HG03571 (cell line): ENCODE data around the gene SEC14L2.
"Not testable (repeated sequence)": the region's sequence is repeated elsewhere in the genome, so short reads cannot be mapped to it uniquely, and the experiment has no call there.

ENCODE experiments used
- ATAC-seq: cut with Tn5 transposase; IDR thresholded peaks from one replicate; pipeline ENCODE4 v1.9.1; 2021; ENCODE audit not compliant: unreplicated experiment

The SEC14L2 gene

DNA sequence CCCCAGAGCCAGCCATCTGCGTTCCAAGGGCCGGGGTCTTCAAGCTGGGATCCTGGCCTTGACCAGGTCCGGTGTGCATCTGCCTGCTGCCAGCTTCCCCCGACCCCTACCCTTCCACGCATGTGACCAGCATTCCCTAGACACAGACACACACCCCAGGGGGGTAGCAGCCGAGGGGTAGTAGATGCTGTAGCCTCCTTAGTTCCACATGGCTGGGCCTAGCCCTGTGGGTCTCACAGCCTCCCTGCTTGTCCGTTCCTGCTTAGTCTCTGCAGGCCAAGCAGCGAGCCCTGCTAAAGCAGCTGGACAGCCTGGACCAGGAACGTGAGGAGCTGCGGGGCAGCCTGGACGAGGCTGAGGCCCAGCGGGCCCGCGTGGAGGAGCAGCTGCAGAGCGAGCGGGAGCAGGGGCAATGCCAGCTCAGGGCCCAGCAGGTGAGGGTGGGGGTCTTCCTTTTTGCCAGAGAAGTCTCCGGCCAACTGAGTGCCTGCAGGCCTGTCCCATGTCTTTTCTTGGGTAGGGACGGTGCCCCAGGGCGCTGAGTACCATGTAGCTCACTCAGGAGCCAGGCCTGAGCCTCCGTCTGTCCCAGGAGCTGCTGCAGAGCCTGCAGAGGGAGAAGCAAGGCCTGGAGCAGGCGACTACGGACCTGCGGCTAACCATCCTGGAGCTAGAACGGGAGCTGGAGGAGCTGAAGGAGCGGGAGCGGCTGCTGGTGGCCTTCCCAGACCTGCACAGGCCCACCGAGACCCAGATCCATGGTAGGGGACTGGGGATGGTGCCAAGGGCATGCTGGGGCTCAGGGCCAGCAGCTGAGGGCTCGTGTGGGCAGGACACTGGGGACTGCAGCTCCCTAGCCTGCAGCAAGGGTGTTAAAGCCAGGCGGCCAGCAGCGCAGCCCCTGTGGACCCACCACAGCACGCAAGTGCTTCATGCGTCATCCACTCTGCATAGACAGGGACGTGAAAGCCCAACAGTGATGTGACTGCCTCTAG is 23.2 kb upstream of the SEC14L2 start:
- ATAC-seq = no peak

- no peak for ATAC-seq
Observed at GRCh38 chr22:30375312-30375849, 21.4 kb upstream of the SEC14L2 start.

- no peak for ATAC-seq
Observed at GRCh38 chr22:30380011-30380410, 16.8 kb upstream of the SEC14L2 start.

GRCh38 chr22:30381264-30381663 is 15.6 kb upstream of the SEC14L2 start:
- ATAC-seq = no peak

DNA sequence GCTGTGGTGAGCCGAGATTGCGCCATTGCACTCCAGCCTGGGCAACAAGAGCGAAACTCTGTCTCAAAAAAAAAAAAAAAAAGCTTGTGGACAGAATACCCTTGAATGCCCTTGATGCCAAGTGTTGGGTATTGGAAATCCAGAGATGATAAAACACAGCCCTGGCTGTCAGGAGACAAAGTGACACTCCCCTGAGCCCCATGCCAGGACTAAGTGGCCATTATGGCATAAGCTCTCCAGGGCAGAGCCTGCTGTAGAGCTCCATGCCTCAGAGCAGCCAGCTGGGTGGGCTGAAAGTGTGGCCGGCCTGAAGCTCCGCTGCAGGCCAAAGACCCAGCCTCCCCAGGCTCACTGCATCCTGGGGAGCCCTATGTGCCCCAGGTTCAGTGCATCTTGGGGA is 14.5 kb upstream of the SEC14L2 start:
- ATAC-seq = no peak

- no peak for ATAC-seq
Observed at GRCh38 chr22:30383061-30383460, 13.8 kb upstream of the SEC14L2 start.

DNA sequence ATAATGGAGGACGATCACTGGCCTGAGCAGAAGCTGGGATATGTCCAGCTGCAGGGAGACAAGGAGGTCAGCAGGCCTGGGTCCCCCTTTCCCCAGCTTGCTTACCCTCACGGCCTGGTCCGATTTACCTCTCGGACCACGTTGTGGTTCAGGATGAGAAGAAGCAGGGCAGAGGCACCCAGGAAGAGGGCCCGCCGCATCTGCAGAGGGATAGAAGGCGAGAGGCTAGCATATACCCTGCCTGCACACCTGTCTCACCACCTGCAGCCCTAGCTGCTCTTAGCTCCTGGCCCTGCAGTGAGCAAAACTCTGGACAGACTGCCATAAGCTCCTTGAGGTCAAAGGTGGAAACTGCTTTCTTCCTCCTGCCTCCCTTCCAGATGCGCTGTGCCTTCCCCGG is 10.9 kb upstream of the SEC14L2 start:
- no peak for ATAC-seq

DNA sequence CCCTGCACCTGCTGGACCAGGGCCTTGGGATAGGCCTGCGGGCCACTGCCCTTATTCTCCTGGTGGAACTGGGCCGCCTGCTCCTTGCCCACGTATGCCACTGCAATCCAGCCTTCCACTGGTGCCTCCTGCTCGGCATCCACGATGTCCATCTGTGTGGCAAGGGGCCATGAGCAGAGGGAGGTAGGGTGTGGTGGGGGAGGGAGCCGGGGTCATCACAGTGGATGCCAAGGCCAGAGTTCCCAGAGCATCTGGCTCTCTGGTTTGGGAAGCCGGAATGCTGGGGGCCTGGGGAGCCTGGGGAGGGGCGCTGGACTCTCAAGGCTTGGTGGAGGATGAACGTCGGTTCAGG is 10.2 kb upstream of the SEC14L2 start:
- no peak for ATAC-seq

DNA sequence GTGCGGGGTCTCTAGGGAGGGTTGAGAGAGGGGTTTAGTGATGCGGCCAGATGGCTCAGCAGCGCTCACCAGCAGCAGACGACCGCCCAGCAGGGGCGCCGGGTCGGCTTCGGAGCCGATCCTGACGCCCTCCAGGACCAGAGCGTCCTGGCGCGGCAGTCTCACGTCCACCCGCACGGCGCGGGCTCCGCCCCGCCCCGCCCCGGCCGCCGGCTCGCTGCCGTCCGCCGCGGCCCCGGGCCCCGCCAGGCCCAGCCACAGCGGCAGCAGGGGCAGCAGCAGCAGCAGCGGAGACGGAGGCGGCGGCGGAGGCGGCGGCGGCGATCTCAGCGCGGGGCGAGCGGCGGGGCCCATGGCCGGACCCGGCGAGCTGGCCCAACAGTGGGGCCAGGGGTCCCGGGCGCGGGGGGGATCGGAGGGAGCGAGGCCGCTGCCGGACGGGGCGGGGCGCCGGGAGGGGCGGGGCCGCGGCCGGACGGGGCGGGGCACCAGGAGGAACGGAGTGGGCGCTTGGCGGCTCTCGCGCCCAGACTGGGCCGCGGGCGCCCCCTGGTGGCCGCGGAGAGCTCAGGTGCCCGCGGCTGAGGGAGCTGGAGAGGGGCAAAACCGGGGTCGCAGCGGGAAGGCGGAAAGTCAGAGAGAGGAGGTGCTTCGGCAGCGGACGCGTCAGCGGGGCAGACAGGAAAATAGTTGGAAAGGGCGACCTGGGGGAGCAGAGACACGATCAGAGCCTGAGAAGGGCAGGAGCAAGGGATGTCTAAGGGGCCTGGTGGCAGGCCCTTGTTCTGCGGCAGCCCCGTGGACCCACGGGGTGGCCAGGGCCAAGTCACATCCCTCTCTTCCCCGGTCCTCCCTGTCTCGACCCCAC is 9.6 kb upstream of the SEC14L2 start, which contains the start of gene RNF215:
TSS of gene RNF215 (minus strand) at position 452 of the 868 bp plus-strand sequence. CDS start at position 354, 98 bp downstream.
- peak; percentile 66 for ATAC-seq

- ATAC-seq = no peak
Observed at GRCh38 chr22:30390974-30391691, 5.7 kb upstream of the SEC14L2 start.

DNA sequence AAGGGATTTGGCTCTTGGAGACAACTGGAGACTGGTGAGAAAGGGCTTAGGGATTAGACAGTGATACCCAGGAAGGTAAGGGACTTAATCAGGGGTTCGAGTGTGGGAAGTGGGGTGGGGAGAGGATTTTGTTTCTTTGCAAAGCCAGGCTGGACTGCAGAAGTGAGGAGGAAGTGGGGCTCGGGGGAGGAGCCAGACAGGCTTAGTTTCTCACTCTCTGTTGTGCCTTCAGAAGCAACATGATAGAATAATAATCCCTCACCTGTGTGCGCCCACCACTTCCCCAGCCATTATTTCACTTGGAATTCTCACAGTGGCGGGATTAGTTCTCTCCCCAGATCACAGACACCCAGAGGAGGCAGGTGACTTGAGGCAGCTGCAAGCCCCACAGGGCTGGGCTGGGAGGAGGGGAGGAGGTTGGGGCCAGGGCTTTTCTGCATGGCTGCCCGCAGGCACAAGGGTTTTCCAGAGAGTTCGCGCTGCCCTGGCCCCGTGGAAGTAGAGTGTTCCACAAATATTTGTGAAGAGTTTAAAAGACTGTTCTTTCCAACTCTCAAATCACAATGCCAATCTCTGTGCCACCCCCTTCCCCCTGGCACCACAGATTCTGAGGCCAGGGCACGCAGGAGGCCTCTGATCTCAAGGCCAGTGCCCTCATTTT is 4.0 kb upstream of the SEC14L2 start:
- no peak for ATAC-seq

DNA sequence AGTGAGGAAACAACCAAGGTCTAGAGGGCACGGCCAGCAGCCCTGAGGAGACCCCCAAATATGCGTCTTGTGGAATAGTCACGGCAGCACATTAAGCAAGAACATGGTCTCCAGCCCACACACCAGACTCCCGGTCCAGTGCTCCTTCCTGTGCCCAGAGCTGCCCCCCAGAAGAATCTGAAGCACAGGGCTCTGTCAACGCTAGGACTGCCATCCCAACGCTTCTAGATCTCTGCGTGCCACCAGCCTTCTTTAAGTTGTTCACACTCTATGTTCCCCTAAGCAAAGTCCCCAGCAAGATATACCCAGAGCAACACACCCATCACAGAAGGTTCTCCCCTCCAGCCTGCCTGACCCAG is 3.5 kb upstream of the SEC14L2 start:
- no peak for ATAC-seq

DNA sequence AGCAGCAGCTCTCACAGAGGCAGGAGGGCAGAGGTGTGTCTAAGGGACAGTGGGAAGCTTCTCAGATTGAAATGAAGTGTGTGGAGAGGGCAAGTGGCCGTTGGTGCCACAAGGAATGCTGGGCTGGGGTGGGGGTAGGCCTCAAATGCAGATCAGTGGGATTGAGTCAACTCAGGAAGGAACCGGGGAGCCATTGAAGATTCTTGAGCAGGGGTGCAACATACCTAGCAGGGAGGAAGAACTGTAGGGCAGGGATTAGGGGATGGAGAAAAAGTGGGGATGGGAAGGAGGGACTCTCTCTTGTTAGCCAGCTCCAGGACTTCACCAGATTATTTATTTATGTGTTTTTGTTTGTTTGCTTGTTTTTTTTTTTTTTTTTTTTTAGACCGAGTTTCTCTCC is 2.9 kb upstream of the SEC14L2 start:
- no peak for ATAC-seq

GRCh38 chr22:30397656-30398635 is 1.1 kb downstream of the SEC14L2 start:
- no peak for ATAC-seq

DNA sequence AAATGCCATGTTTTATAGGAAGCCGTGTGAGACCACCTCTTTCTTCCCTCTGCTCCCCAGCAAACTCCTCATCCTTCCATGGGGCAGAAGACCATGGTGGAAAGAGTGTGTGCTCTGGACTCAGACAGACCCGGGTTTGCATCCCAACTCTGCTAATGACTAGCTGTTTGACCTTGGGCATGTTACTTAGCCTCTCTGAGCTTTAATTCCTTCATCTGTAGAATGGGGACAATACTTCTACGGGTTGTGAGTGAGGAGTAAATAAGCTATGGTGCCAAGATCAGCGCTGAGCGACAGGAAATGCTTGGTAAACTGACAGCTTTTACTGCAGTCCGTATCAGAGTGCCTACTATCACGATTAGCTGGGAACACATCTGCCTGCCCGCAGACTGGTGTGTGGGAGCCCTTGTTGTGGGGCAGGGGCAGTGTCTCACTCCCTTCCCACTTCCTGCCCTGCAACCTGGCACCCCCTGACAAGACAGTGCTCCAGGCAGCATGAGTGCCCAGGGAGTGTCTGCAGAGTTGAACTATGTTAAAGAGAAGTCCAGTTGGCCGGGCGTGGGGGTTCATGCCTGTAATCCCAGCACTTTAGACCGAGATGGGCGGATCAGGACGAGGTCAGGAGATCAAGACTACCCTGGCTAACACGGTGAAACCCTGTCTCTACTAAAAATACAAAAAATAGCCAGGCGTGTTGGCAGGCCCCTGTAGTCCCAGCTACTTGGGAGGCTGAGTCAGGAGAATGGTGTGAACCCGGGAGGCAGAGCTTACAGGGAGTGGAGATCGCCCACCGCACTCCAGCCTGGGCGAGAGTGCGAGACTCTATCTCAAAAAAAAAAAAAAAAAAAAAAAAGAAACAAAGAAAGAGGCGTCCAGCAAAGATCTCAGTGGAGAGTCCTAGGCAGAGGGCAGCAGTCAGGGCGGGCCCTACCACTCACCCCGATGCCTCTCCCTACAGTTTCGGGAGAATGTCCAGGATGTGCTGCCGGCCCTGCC is 2.2 kb downstream of the SEC14L2 start:
- no peak for ATAC-seq

DNA sequence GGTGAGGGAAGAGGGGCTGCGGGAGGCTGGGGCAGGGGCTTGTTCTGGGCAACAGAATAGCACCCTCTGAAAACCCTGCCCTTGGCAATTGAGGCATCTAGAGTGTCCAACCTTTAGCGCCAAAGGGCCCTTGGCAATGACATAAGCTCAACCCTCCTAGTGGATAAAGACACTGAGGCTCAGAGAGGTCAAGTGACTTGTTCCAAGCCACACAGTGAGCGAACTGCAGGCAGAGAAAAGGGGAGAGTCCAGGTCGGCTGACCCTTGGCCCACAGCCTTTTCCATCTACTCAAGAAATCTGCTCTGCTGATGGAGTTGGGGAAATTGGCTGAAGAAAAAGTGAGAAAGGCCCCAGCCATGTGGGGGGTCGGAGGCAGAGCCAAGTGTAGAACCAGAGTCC is 2.9 kb downstream of the SEC14L2 start:
- ATAC-seq = no peak

DNA sequence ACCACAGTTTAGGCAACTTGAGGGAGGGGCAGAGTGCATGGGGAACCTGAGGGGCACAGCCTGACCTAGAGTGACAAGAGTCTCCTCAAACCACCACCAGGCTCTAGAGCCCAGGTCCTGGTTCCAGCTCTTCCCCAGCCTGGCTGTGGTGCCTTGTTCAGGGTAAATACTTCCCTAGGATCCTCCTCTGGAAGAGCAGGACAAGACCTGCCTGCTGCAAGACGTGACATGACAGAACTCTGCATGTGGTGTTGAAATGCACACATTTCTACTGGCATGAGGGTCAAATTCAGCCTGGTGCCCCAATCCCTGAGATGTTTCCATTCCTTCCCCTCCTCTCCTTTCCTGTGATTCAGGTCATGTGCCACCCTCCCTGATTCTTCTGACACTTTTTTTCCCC is 3.3 kb downstream of the SEC14L2 start:
- ATAC-seq = no peak

GRCh38 chr22:30401024-30401423 is 4.2 kb downstream of the SEC14L2 start:
- ATAC-seq = not testable (repeated sequence)
